Stimulated activated CD8-positive, alpha-beta memory T cell treated with anti-CD3 and anti-CD28 coated beads, Interleukin-4, amount 100 ng/mL, for 4 hours (primary cell): ENCODE measurements around the gene NDUFAF5.

Source experiments
- DNase-seq, 2 donors: peaks; one replicate each; pipeline ENCODE4 v3.0.0-alpha.2; 2020; ENCODE audit warnings: low read depth in 2 of 2, low spot score in 1 of 2

NDUFAF5 gene

DNA sequence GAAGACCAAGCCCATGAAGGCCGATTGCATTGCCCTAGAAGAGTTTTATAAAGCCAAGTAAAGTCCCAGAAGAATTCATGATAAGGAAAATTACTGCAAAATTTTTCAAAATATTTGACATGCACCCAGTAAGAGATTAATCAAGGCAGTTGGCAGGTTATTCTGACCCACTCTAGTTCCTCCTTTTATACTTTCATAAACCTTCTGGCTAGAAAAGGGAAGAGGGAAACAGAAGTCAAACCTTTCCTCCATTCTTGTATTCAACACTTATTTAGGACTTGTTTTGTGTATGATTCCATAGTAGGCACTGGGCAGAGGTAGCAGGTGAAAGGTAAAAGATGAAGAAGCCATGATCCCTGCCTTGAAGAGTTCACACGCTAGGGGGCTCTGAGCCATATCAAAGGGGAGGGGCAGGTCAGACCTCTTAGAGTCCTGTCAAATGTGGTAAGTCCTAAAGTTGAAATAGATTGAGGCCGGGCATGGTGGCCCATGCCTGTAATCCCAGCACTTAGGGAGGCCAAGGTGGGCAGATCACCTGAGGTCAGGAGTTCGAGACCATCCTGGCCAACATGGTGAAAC, 85.4 kb downstream of the NDUFAF5 start:
- DNase-seq: no peak
